Tibial nerve (tissue), 4 donors: ENCODE measurements around the gene ADGRL3. TPM values are rescaled to one million over a fixed set of nuclear protein-coding genes. Genes with fewer than 3 reads are reported as not detected.
"Not testable (repeated sequence)": the region's sequence is repeated elsewhere in the genome, so short reads cannot be mapped to it uniquely, and the experiment has no call there.

Experiments
- DNase-seq, 2 donors: peaks; one replicate each; pipeline ENCODE4 v3.0.0-alpha.2; 2019; ENCODE audit warnings: low spot score in 2 of 2
- H3K27ac ChIP-seq, 4 donors: fragments of 200-600 bp; sonication (generic) in 3 of 4; one replicate each; pipeline ENCODE4 v1.5.1; 2017 to 2019; ENCODE audit warnings: mild to moderate bottlenecking in 1 of 4
- H3K27me3 ChIP-seq, 2 donors: fragments of 200-600 bp; sonication (generic) in 1 of 2; one replicate each; pipeline versions ENCODE4 v1.5.1 to v1.6.0; 2017 to 2019
- H3K36me3 ChIP-seq, 3 donors: fragments of 200-600 bp; sonication (generic); one replicate each; pipeline ENCODE4 v1.5.1; 2018 to 2019
- H3K4me1 ChIP-seq, 4 donors: fragments of 200-600 bp; sonication (generic) in 3 of 4; one replicate each; pipeline ENCODE4 v1.5.1; 2017 to 2019
- H3K4me3 ChIP-seq, 4 donors: fragments of 200-600 bp; sonication (generic) in 3 of 4; one replicate each; pipeline ENCODE4 v1.5.1; 2017 to 2019; ENCODE audit warnings: mild to moderate bottlenecking in 1 of 4, moderate library complexity in 1 of 4
- H3K9me3 ChIP-seq, 4 donors: fragments of 200-600 bp; sonication (generic) in 3 of 4; one replicate each; pipeline ENCODE4 v1.5.1; 2017 to 2019
- EP300 ChIP-seq, 2 donors: sonication (generic); formaldehyde crosslinking; IDR thresholded peaks; one replicate each; pipeline ENCODE4 v1.6.1; 2017; ENCODE audit warnings: antibody characterized with exemption in 2 of 2, mild to moderate bottlenecking in 1 of 2
- POLR2A ChIP-seq, 2 donors: fragments of 450-650 bp; IDR thresholded peaks; one replicate each; pipeline ENCODE4 v1.6.1; 2017; ENCODE audit warnings: antibody characterized with exemption in 2 of 2, mild to moderate bottlenecking in 2 of 2, moderate library complexity in 2 of 2
- WGBS, 2 donors: methylation state at CpG; one replicate each; pipeline ENCODE4 v1.1.5; 2018; 5-methylcytosine and 5-hydroxymethylcytosine counted together
- total RNA-seq, 4 donors: library from RNA; depleted of rRNA; stranded (reverse); fragments of >200 nt; gene quantifications; one replicate each; pipeline ENCODE4 v1.1.0, GENCODE V29; 2016
- TF ChIP-seq, protein P1 (sequence below), 5 experiments: fragments of 200-600 bp in 3 of 5; fragments of 450-650 bp in 2 of 5; sonication (generic) in 3 of 5; IDR thresholded peaks; one replicate each; pipeline ENCODE4 v1.5.1; 2016 to 2019; ENCODE audit warnings: antibody characterized with exemption in 5 of 5, mild to moderate bottlenecking in 3 of 5, moderate library complexity in 2 of 5

ADGRL3 gene
- total RNA-seq, 4 donors from 2014 or later: 20.1 to 51.3 (median 28.2) TPM

- no peaks in the 10 kb centered on the region for H3K4me1 ChIP-seq
- H3K9me3 ChIP-seq: peaks cover 0 to 8% (median 0%) of the 10 kb centered on the region in 4 donors
- WGBS, 2 donors: 38 to 43% methylated on average over 4 of the region's 4 CpGs
- H3K27ac ChIP-seq: no peak overlapping the region
- TF ChIP-seq, protein P1, sequence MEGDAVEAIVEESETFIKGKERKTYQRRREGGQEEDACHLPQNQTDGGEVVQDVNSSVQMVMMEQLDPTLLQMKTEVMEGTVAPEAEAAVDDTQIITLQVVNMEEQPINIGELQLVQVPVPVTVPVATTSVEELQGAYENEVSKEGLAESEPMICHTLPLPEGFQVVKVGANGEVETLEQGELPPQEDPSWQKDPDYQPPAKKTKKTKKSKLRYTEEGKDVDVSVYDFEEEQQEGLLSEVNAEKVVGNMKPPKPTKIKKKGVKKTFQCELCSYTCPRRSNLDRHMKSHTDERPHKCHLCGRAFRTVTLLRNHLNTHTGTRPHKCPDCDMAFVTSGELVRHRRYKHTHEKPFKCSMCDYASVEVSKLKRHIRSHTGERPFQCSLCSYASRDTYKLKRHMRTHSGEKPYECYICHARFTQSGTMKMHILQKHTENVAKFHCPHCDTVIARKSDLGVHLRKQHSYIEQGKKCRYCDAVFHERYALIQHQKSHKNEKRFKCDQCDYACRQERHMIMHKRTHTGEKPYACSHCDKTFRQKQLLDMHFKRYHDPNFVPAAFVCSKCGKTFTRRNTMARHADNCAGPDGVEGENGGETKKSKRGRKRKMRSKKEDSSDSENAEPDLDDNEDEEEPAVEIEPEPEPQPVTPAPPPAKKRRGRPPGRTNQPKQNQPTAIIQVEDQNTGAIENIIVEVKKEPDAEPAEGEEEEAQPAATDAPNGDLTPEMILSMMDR (IDR thresholded peaks at IDR 0.05): peak in 4 of 5 experiments; percentile 6 to 29 (median 15)
- TF ChIP-seq POLR2A (IDR thresholded peaks at IDR 0.05): no peak
- no peaks in the 10 kb centered on the region for H3K36me3 ChIP-seq
- no peak for DNase-seq
- H3K4me3 ChIP-seq: no peak overlapping the region
- H3K27me3 ChIP-seq: no peaks in the 10 kb centered on the region
Observed at GRCh38 chr4:61741327-61742096, 541.4 kb downstream of the ADGRL3 start.

GRCh38 chr4:61750810-61751209 is 550.7 kb downstream of the ADGRL3 start:
- whole genome bisulfite sequencing, 2 donors: 93 to 97% methylated on average over 5 of the region's 5 CpGs
- Histone ChIP-seq H3K36me3 (no peaks in the 10 kb centered on the region), H3K27me3 (no peaks in the 10 kb centered on the region), H3K4me1 (no peaks in the 10 kb centered on the region), H3K4me3 (no peak overlapping the region), H3K27ac (no peak overlapping the region), H3K9me3 (peaks cover 0 to 5% (median 0%) of the 10 kb centered on the region in 4 donors)
- no peak for DNase-seq
- TF ChIP-seq, protein P1 (IDR thresholded peaks at IDR 0.05): no peak
- TF ChIP-seq POLR2A (IDR thresholded peaks at IDR 0.05) (no peak), EP300 (IDR thresholded peaks at IDR 0.05) (no peak)

DNA sequence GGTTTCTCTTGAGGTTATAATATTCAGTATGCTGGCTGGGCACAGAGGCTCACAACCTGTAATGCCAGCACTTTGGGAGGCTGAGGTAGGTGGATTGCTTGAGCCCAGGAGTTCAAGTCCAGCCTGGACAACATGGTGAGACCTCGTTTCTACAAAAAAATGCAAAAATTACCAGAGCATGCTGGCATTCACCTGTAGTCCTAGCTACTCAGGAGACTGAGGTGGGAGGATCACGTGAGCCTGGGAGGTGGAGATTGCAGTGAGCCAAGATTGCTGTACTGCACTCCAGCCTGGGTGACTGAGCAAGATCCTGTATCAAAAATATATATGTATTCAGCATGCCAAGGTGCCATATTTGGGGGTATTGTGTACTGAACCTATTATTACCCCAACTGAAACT is 552.5 kb downstream of the ADGRL3 start:
- Histone ChIP-seq H3K4me3 (no peak overlapping the region), H3K27me3 (no peaks in the 10 kb centered on the region), H3K4me1 (no peaks in the 10 kb centered on the region), H3K9me3 (peaks cover 0 to 5% (median 0%) of the 10 kb centered on the region in 4 donors), H3K27ac (no peak overlapping the region), H3K36me3 (no peaks in the 10 kb centered on the region)
- no peak for DNase-seq
- TF ChIP-seq, protein P1 (IDR thresholded peaks at IDR 0.05): no peak
- 86 to 96% methylated on average over 2 of the region's 2 CpGs for WGBS, 2 donors

GRCh38 chr4:61753739-61754138 is 553.6 kb downstream of the ADGRL3 start:
- WGBS, 2 donors: 95 to 97% methylated on average over 3 of the region's 3 CpGs
- Histone ChIP-seq H3K4me1 (no peaks in the 10 kb centered on the region), H3K27me3 (no peaks in the 10 kb centered on the region), H3K36me3 (no peaks in the 10 kb centered on the region), H3K9me3 (peaks cover 0 to 5% (median 0%) of the 10 kb centered on the region in 4 donors), H3K4me3 (no peak overlapping the region), H3K27ac (no peak overlapping the region)
- no peak for DNase-seq
- TF ChIP-seq EP300 (IDR thresholded peaks at IDR 0.05) (no peak), POLR2A (IDR thresholded peaks at IDR 0.05) (no peak)
- TF ChIP-seq, protein P1 (IDR thresholded peaks at IDR 0.05): no peak

DNA sequence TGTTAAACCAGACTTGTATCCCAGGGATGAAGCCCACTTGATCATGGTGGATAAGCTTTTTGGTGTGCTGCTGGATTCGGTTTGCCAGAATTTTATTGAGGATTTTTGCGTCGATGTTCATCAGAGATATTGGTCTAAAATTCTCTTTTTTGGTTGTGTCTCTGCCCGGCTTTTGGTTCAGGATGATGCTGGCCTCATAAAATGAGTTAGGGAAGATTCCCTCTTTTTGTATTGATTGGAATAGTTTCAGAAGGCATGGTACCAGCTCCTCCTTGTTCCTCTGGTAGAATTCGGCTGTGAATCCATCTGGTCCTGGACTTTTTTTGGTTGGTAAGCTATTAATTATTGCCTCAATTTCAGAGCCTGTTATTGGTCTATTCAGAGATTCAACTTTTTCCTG is 556.8 kb downstream of the ADGRL3 start:
- not testable (repeated sequence) for DNase-seq, H3K4me3 ChIP-seq, H3K36me3 ChIP-seq, H3K27ac ChIP-seq, H3K27me3 ChIP-seq, H3K4me1 ChIP-seq
- H3K9me3 ChIP-seq: peaks cover 0 to 20% (median 0%) of the 10 kb centered on the region in 4 donors
- 94 to 98% methylated on average over 5 of the region's 5 CpGs for WGBS, 2 donors

GRCh38 chr4:61757983-61758382 is 557.9 kb downstream of the ADGRL3 start:
- H3K27ac ChIP-seq, H3K4me1 ChIP-seq, H3K36me3 ChIP-seq, H3K27me3 ChIP-seq, H3K4me3 ChIP-seq, DNase-seq: not testable (repeated sequence)
- 87 to 95% methylated on average over 1 of the region's 1 CpG for WGBS, 2 donors
- H3K9me3 ChIP-seq: peaks cover 0 to 20% (median 0%) of the 10 kb centered on the region in 4 donors

DNA sequence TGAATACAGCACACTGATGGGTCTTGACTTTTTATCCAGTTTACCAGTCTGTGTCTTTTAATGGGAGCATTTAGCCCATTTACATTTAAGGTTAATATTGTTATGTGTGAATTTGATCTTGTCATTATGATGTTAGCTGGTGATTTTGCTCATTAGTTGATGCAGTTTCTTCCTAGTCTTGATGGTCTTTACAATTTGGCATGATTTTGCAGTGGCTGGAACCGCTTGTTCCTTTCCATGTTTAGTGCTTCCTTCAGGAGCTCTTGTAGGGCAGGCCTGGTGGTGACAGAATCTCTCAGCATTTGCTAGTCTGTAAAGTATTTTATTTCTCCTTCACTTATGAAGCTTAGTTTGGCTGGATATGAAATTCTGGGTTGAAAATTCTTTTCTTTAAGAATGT is 558.5 kb downstream of the ADGRL3 start:
- H3K4me1 ChIP-seq, H3K36me3 ChIP-seq, H3K4me3 ChIP-seq, H3K27me3 ChIP-seq, DNase-seq, H3K27ac ChIP-seq: not testable (repeated sequence)
- 93 to 100% methylated on average over 1 of the region's 1 CpG for WGBS, 2 donors
- peaks cover 0 to 20% (median 0%) of the 10 kb centered on the region in 4 donors for H3K9me3 ChIP-seq

GRCh38 chr4:61759245-61759644 is 559.1 kb downstream of the ADGRL3 start:
- H3K36me3 ChIP-seq, DNase-seq, H3K4me1 ChIP-seq, H3K27ac ChIP-seq, H3K27me3 ChIP-seq, H3K4me3 ChIP-seq: not testable (repeated sequence)
- WGBS, 2 donors: 97 to 98% methylated on average over 7 of the region's 7 CpGs
- H3K9me3 ChIP-seq: peaks cover 0 to 20% (median 0%) of the 10 kb centered on the region in 4 donors

DNA sequence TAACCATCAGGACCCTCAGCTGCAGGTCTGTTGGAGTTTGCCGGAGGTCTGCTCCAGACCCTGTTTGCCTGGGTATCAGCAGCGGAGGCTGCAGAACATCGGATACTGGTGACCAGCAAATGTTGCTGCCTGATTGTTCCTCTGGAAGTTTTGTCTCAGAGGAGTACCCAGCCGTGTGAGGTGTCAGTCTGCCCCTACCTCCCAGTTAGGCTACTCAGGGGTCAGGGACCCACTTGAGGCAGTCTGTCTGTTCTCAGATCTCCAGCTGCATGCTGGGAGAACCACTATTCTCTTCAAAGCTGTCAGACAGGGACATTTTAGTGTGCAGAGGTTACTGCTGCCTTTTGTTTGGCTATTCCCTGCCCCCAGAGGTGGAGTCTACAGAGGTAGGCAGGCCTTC is 559.8 kb downstream of the ADGRL3 start:
- H3K4me3 ChIP-seq, H3K36me3 ChIP-seq, H3K4me1 ChIP-seq, H3K27me3 ChIP-seq, DNase-seq, H3K27ac ChIP-seq: not testable (repeated sequence)
- WGBS, 2 donors: 97 to 98% methylated on average over 3 to 4 of the region's 4 CpGs
- H3K9me3 ChIP-seq: peaks cover 0 to 20% (median 0%) of the 10 kb centered on the region in 4 donors
